ENCODE measurements around the gene LBX2. TPM values are rescaled to one million over a fixed set of nuclear protein-coding genes. Genes with fewer than 3 reads are reported as not detected.

The LBX2 gene
- total RNA-seq, 1 experiment from 2014 or later = 11.4 TPM

- Mint-ChIP-seq H3K9me3 (ENCODE audit: unreplicated experiment) (no peaks in the 10 kb centered on the region), H3K4me3 (ENCODE audit: unreplicated experiment) (peak overlapping the region; percentile 24), H3K4me1 (ENCODE audit: low read depth, unreplicated experiment) (peaks cover 8% of the 10 kb centered on the region), H3K27ac (ENCODE audit: unreplicated experiment) (no peak overlapping the region), H3K27me3 (ENCODE audit: insufficient read depth, unreplicated experiment) (no peaks in the 10 kb centered on the region), H3K36me3 (ENCODE audit: insufficient read depth, unreplicated experiment) (peaks cover 58% of the 10 kb centered on the region)
- CTCF ChIA-PET = interaction anchor here (0.6 kb wide), 1 partner anchor 58 kb away, joined by 4 read pairs; no protein-coding TSS in a partner anchor
- Histone ChIP-seq H3K27me3 (replicated peaks; ENCODE audit: control insufficient read depth, insufficient read depth, low read length) (no peaks in the 10 kb centered on the region), H3K4me3 (ENCODE audit: low read depth, low read length) (no peak overlapping the region), H3K4me1 (peaks cover 4% of the 10 kb centered on the region; the same call in 1 of the 2 replicates), H3K36me3 (ENCODE audit: control insufficient read depth, insufficient read depth, low read length) (no peaks in the 10 kb centered on the region), H3K9me3 (no peaks in the 10 kb centered on the region)
- no TSS peak for BruUV-seq (replicated peaks)
- no peak for DNase-seq
- POLR2A ChIA-PET = interaction anchor here (2.4 kb wide), 1 partner anchor 16 kb away, joined by 20 read pairs; the partner anchor contains the start of gene WBP1
- intact Hi-C loops (cut with micrococcal nuclease; ENCODE audit: unreplicated experiment) = no loop called here
- no peak for TF ChIP-seq CTCF (IDR thresholded peaks at IDR 0.05; ENCODE audit: insufficient read depth in 1 of 2, low read depth in 1 of 2, low read length in 1 of 2, severe bottlenecking in 1 of 2, unreplicated experiment in 1 of 2)
These were observed 24.9 kb downstream of the LBX2 start for GRCh38 chr2:74474481-74474880.

DNA sequence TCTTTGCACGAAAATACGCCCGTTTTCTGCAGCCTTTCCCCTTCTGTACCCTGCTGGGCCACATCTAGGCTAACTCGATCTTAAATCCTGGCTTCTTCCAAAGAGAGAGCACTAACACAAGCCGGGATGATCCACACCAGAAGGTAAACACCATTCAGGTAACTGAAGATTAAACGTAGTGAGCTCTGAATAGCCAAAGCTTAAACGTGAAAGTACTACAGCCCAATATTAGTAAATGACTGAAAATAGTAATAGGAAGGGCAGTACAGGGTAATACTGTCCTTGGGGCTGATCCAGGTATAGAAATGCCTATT is 26.5 kb downstream of the LBX2 start:
- Histone ChIP-seq H3K36me3 (ENCODE audit: control insufficient read depth, insufficient read depth, low read length) (no peaks in the 10 kb centered on the region), H3K4me3 (ENCODE audit: low read depth, low read length) (peak overlapping the region; percentile 65), H3K4me1 (peaks cover 4% of the 10 kb centered on the region; the same call in 1 of the 2 replicates), H3K27me3 (replicated peaks; ENCODE audit: control insufficient read depth, insufficient read depth, low read length) (no peaks in the 10 kb centered on the region), H3K9me3 (no peaks in the 10 kb centered on the region)
- ChIA-PET POLR2A (interaction anchor here (0.5 to 2.4 kb wide), 6 partner anchors 10 to 1672 kb away, joined by 3 to 20 read pairs (median 4); partner anchors contain the start of genes CCDC142, TTC31 and WBP1), CTCF (interaction anchor here (1.1 to 1.7 kb wide), 5 partner anchors 10 to 59 kb away, joined by 3 to 7 read pairs (median 6); partner anchors contain the start of genes CCDC142, TTC31 and WBP1)
- DNase-seq = no peak
- H3K36me3 Mint-ChIP-seq (ENCODE audit: insufficient read depth, unreplicated experiment) = peaks cover 52% of the 10 kb centered on the region
- H3K27me3 Mint-ChIP-seq (ENCODE audit: insufficient read depth, unreplicated experiment) = no peaks in the 10 kb centered on the region
- peak overlapping the region; percentile 93 for H3K4me3 Mint-ChIP-seq (ENCODE audit: unreplicated experiment)
- peaks cover 8% of the 10 kb centered on the region for H3K4me1 Mint-ChIP-seq (ENCODE audit: low read depth, unreplicated experiment)
- intact Hi-C loops (cut with micrococcal nuclease; ENCODE audit: unreplicated experiment) = loop anchor here (1.0 kb wide), 4 partner anchors 10 to 114 kb away; partner anchors contain the start of genes AUP1, HTRA2, TTC31 and WBP1
- BruUV-seq (replicated peaks) = TSS peak; percentile 89
- peak overlapping the region; percentile 95 for H3K27ac Mint-ChIP-seq (ENCODE audit: unreplicated experiment)
- no peaks in the 10 kb centered on the region for H3K9me3 Mint-ChIP-seq (ENCODE audit: unreplicated experiment)
- no peak for TF ChIP-seq CTCF (IDR thresholded peaks at IDR 0.05; ENCODE audit: insufficient read depth in 1 of 2, low read depth in 1 of 2, low read length in 1 of 2, severe bottlenecking in 1 of 2, unreplicated experiment in 1 of 2)

DNA sequence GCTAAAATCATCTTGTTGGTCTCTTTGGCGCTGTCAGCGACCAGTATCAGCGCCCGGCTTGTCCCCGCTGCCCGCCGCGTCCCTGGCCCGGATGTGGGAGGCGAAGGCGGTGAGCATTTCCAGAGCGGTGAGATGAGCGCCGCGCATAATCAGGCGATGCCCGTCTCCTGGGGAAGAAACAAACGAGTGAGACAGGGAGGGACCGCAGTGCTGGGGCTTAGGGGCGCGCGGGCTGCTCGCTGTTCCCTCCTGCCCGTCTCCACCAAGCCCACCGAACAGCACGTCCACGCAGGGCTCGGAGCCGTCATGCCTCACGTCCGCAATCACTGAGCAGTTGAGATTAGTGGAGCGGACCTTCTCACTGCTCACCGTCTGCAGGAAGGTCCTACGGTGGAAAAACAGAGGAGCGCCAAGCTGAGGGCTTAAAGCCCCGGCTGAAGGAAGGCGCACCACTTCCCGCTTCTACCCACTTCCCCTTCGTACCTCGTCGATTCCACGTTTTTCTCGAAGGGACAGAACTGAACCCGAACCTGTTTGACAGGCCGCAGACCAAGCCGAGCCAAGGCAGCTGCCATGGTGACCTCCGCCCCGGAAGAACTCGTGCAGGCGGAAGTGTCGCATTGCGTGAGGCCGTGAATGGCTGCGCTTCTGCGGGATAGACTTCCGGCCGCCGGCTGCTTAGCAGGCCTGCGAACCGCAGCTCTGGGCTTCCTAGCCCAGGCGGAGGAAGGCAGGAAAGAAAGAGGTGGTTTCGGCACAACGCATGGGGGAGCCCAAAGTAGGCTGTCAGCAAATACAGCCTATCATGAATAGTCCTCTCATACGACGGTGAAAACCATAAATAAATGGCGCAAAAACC is 27.1 kb downstream of the LBX2 start, which contains the start of gene MRPL53:
MRPL53 (minus strand) TSS at position 595 of the 859 bp plus-strand sequence; CDS start at position 575, 20 bp downstream.
- Mint-ChIP-seq H3K27ac (ENCODE audit: unreplicated experiment) (peak within 1 kb of the TSS; percentile 95), H3K36me3 (ENCODE audit: insufficient read depth, unreplicated experiment) (peaks cover 48% of the 10 kb centered on the region), H3K9me3 (ENCODE audit: unreplicated experiment) (no peaks in the 10 kb centered on the region), H3K4me3 (ENCODE audit: unreplicated experiment) (peak within 1 kb of the TSS; percentile 93), H3K4me1 (ENCODE audit: low read depth, unreplicated experiment) (peaks cover 8% of the 10 kb centered on the region), H3K27me3 (ENCODE audit: insufficient read depth, unreplicated experiment) (no peaks in the 10 kb centered on the region)
- ChIA-PET CTCF (interaction anchor here (0.6 to 1.7 kb wide), 6 partner anchors 10 to 691 kb away, joined by 3 to 7 read pairs (median 6); partner anchors contain the start of genes CCDC142, TTC31 and WBP1), POLR2A (interaction anchor here (0.6 to 2.4 kb wide), 6 partner anchors 10 to 32 kb away, joined by 3 to 20 read pairs (median 4); partner anchors contain the start of genes CCDC142, TTC31 and WBP1)
- Histone ChIP-seq H3K27me3 (replicated peaks; ENCODE audit: control insufficient read depth, insufficient read depth, low read length) (no peaks in the 10 kb centered on the region), H3K4me3 (ENCODE audit: low read depth, low read length) (peak within 1 kb of the TSS; percentile 65), H3K4me1 (peaks cover 4% of the 10 kb centered on the region; the same call in 1 of the 2 replicates), H3K9me3 (no peaks in the 10 kb centered on the region), H3K36me3 (ENCODE audit: control insufficient read depth, insufficient read depth, low read length) (no peaks in the 10 kb centered on the region)
- peak; percentile 97 for DNase-seq
- no peak for TF ChIP-seq CTCF (IDR thresholded peaks at IDR 0.05; ENCODE audit: insufficient read depth in 1 of 2, low read depth in 1 of 2, low read length in 1 of 2, severe bottlenecking in 1 of 2, unreplicated experiment in 1 of 2)
- intact Hi-C loops (cut with micrococcal nuclease; ENCODE audit: unreplicated experiment) = loop anchor here (1.0 kb wide), 4 partner anchors 11 to 115 kb away; partner anchors contain the start of genes AUP1, HTRA2, TTC31 and WBP1
- BruUV-seq (replicated peaks) = TSS peak; percentile 89
